ENCODE data around the gene PRR36. TPM values are rescaled to one million over a fixed set of nuclear protein-coding genes. Genes with fewer than 3 reads are reported as not detected.

Gene PRR36
- total RNA-seq, 4 donors from 2014 or later: 0.72 to 0.93 (median 0.83) TPM

DNA sequence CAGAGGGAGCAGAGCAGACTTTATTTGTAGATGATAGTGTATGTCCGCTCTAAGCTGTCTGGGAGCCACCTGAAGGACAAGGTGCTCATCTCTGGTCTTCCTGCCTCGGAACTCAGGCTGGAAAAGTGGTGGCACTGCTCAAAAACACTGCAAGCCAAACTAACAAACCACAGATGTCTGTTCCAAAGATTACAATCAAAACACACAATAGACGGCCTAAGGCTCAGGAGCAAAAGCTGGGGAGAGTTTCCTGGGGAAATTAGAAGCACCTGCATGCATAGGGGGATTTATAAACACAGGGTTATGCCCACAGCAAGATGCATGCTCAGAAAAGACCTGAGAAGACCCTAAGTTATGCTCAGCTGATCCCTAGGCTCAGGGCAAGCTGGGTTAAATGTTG is 53.6 kb downstream of the PRR36 start:
- 37 to 40% methylated on average over 3 of the region's 3 CpGs for WGBS, 2 donors
- no peak for TF ChIP-seq POLR2A (IDR thresholded peaks at IDR 0.05)
- intact Hi-C loops (cut with DNase I; ENCODE audit: low total_unique reads): no loop called here
- H3K4me3 ChIP-seq (ENCODE audit: low read depth, poor library complexity, severe bottlenecking): no peak overlapping the region
- DNase-seq (ENCODE audit: low spot score in 2 of 2): no peak

DNA sequence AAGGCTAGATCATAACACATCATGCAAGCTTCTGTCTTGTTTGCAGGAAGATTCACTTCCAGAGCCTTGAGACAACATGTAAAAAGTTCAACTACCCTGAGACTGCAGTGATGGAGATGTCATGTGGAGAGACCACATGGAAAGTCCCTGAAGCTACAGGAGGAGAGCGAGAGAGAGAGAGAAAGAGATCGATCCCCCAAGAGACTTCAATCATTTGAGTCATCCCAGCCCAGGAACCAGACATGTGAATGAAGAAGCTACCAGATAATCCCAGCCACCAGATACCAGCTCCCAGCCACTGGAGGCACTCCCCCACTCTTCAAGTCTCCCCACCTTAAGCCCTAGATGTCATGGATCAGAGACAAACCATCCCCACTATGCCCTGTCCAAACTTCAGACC is 54.9 kb downstream of the PRR36 start:
- 68 to 76% methylated on average over 2 of the region's 2 CpGs for WGBS, 2 donors
- TF ChIP-seq, protein P1, sequence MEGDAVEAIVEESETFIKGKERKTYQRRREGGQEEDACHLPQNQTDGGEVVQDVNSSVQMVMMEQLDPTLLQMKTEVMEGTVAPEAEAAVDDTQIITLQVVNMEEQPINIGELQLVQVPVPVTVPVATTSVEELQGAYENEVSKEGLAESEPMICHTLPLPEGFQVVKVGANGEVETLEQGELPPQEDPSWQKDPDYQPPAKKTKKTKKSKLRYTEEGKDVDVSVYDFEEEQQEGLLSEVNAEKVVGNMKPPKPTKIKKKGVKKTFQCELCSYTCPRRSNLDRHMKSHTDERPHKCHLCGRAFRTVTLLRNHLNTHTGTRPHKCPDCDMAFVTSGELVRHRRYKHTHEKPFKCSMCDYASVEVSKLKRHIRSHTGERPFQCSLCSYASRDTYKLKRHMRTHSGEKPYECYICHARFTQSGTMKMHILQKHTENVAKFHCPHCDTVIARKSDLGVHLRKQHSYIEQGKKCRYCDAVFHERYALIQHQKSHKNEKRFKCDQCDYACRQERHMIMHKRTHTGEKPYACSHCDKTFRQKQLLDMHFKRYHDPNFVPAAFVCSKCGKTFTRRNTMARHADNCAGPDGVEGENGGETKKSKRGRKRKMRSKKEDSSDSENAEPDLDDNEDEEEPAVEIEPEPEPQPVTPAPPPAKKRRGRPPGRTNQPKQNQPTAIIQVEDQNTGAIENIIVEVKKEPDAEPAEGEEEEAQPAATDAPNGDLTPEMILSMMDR (IDR thresholded peaks at IDR 0.05): no peak
- no peak for TF ChIP-seq POLR2A (IDR thresholded peaks at IDR 0.05)
- no peak for DNase-seq (ENCODE audit: low spot score in 2 of 2)

DNA sequence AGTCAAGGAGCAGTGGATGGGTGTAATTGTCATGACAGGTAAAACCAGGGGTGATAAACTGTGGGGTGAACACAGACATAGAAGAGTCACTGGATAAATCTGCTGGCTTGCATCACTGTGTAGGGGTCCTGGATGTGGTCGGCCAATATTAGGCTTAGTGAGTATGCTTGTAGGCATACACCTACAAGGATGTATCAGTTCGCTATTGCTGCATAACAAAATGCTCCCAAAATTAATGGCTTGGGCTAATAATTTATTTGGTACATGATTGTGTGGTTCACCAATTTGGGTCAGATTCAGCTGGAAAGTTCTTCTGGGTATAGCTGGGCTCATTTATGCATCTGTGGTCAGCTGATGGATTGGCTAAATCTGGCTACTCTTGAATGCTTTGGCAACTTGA is 55.4 kb downstream of the PRR36 start:
- no peak for TF ChIP-seq POLR2A (IDR thresholded peaks at IDR 0.05)
- TF ChIP-seq, protein P1 (IDR thresholded peaks at IDR 0.05): no peak
- no peak for DNase-seq (ENCODE audit: low spot score in 2 of 2)
- no peak overlapping the region for H3K4me3 ChIP-seq (ENCODE audit: low read depth, poor library complexity, severe bottlenecking)
- intact Hi-C loops (cut with DNase I; ENCODE audit: low total_unique reads): no loop called here
- WGBS, 2 donors: 48 to 83% methylated on average over 2 of the region's 2 CpGs

More for the DNA sequence above, 54.9 kb downstream of the PRR36 start:
- H3K4me3 ChIP-seq (ENCODE audit: low read depth, poor library complexity, severe bottlenecking): no peak overlapping the region
- intact Hi-C loops (cut with DNase I; ENCODE audit: low total_unique reads): no loop called here

Other genes with a start within 250 kb of the PRR36 start
- gene XAB2, start 244.8 kb downstream of the PRR36 start, total RNA-seq: 10 to 100 TPM; 55.9 to 99.1 (median 67.7) TPM
- gene PET100, start 244.6 kb downstream of the PRR36 start, total RNA-seq: 100 to 1,000 TPM in 1 of 4 donors, 10 to 100 TPM in 2, 1 to 10 TPM in 1; 9.0 to 267 (median 19.1) TPM
- 1 to 10 TPM in 3 of 4 donors, not detected in 1; 1.1 to 6.5 (median 4.2) TPM for gene PCP2, start 240.7 kb downstream of the PRR36 start, total RNA-seq
- gene STXBP2, start 237.3 kb downstream of the PRR36 start, total RNA-seq: 100 to 1,000 TPM in 1 of 4 donors, 10 to 100 TPM in 3; 43.8 to 109 (median 69.9) TPM
- not detected for gene RETN, start 205.3 kb downstream of the PRR36 start, total RNA-seq
- gene MCEMP1, start 197.3 kb downstream of the PRR36 start, total RNA-seq: not detected
- 100 to 1,000 TPM; 115 to 197 (median 143) TPM for gene TRAPPC5, start 193.6 kb downstream of the PRR36 start, total RNA-seq
- gene FCER2, start 172.3 kb downstream of the PRR36 start, total RNA-seq: not detected
- gene CLEC4G, start 142.3 kb downstream of the PRR36 start, total RNA-seq: 1 to 10 TPM in 1 of 4 donors, under 1 TPM in 1, not detected in 2; 0.36 to 2.3 TPM
- 1 to 10 TPM in 2 of 4 donors, under 1 TPM in 2; 0.55 to 2.1 (median 1.4) TPM for gene CD209, start 126.9 kb downstream of the PRR36 start, total RNA-seq
- gene CLEC4M, start 111.1 kb downstream of the PRR36 start, total RNA-seq: not detected
- 10 to 100 TPM; 16.2 to 23.3 (median 20.0) TPM for gene EVI5L, start 44.2 kb downstream of the PRR36 start, total RNA-seq
- 10 to 100 TPM; 27.3 to 31.8 (median 29.8) TPM for gene LRRC8E, start 14.1 kb upstream of the PRR36 start, total RNA-seq
- gene MAP2K7, start 29.5 kb upstream of the PRR36 start, total RNA-seq: 10 to 100 TPM; 23.1 to 47.8 (median 30.9) TPM
- gene TGFBR3L, start 40.4 kb upstream of the PRR36 start, total RNA-seq: 1 to 10 TPM in 3 of 4 donors, not detected in 1; 1.5 to 3.7 (median 2.1) TPM
- gene SNAPC2, start 45.9 kb upstream of the PRR36 start, total RNA-seq: 10 to 100 TPM; 15.7 to 26.4 (median 24.6) TPM
- 1 to 10 TPM; 4.0 to 4.8 (median 4.0) TPM for gene CTXN1, start 51.7 kb upstream of the PRR36 start, total RNA-seq
- 100 to 1,000 TPM in 1 of 4 donors, 10 to 100 TPM in 3; 36.8 to 119 (median 51.7) TPM for gene TIMM44, start 69.3 kb upstream of the PRR36 start, total RNA-seq
- gene ELAVL1, start 131.3 kb upstream of the PRR36 start, total RNA-seq: 10 to 100 TPM; 24.8 to 49.2 (median 30.9) TPM
- under 1 TPM in 1 of 4 donors, not detected in 3; 0.81 TPM for gene CCL25, start 178.4 kb upstream of the PRR36 start, total RNA-seq